ENCODE results near the gene SDR9C7. TPM values are rescaled to one million over a fixed set of nuclear protein-coding genes. Genes with fewer than 3 reads are reported as not detected.
"Not testable (repeated sequence)": the region's sequence is repeated elsewhere in the genome, so short reads cannot be mapped to it uniquely, and the experiment has no call there.

The SDR9C7 gene
- not detected for polyA plus RNA-seq

- no peak within 1 kb of the TSS for H3K27ac ChIP-seq (ENCODE audit: low read depth, low read length)
- WGBS, 3 donors = 89 to 90% (median 89%) methylated on average over 15 of the region's 15 CpGs
Measured at GRCh38 chr12:56933826-56934625, at the start of gene SDR9C7. Gene SDR9C7 (minus strand): TSS chr12:56934408. CDS start chr12:56934261, 147 bp downstream.

GRCh38 chr12:56983386-56983785, 49.2 kb upstream of the SDR9C7 start:
- H3K27ac ChIP-seq (ENCODE audit: low read depth, low read length) = no peak overlapping the region
- 70 to 82% (median 78%) methylated on average over 4 of the region's 4 CpGs for WGBS, 3 donors

- not testable (repeated sequence) for H3K27ac ChIP-seq (ENCODE audit: low read depth, low read length)
- 71 to 96% (median 94%) methylated on average over 2 to 3 of the region's 3 CpGs for WGBS, 3 donors
Measured at GRCh38 chr12:56982578-56983236, 48.5 kb upstream of the SDR9C7 start.

GRCh38 chr12:56980941-56981530, 46.8 kb upstream of the SDR9C7 start:
- WGBS, 3 donors = 96 to 99% (median 98%) methylated on average over 4 of the region's 4 CpGs
- no peak overlapping the region for H3K27ac ChIP-seq (ENCODE audit: low read depth, low read length)

- 95 to 97% (median 96%) methylated on average over 6 of the region's 6 CpGs for WGBS, 3 donors
- H3K27ac ChIP-seq (ENCODE audit: low read depth, low read length) = no peak overlapping the region
Measured at GRCh38 chr12:56980268-56980667, 46.1 kb upstream of the SDR9C7 start.

GRCh38 chr12:56979628-56980027, 45.4 kb upstream of the SDR9C7 start:
- 93 to 100% (median 96%) methylated on average over 3 of the region's 3 CpGs for WGBS, 3 donors
- H3K27ac ChIP-seq (ENCODE audit: low read depth, low read length) = no peak overlapping the region

GRCh38 chr12:56978397-56979138, 44.4 kb upstream of the SDR9C7 start:
- WGBS, 3 donors = 79 to 80% (median 80%) methylated on average over 3 of the region's 3 CpGs

GRCh38 chr12:56977361-56977760, 43.2 kb upstream of the SDR9C7 start:
- 75 to 90% (median 85%) methylated on average over 3 to 4 of the region's 4 CpGs for WGBS, 3 donors

More at GRCh38 chr12:56978397-56979138, 44.4 kb upstream of the SDR9C7 start:
- H3K27ac ChIP-seq (ENCODE audit: low read depth, low read length) = no peak overlapping the region

GRCh38 chr12:56974224-56974623, 40.0 kb upstream of the SDR9C7 start:
- H3K27ac ChIP-seq (ENCODE audit: low read depth, low read length) = not testable (repeated sequence)
- 77 to 89% (median 82%) methylated on average over 3 of the region's 3 CpGs for WGBS, 3 donors

More at GRCh38 chr12:56977361-56977760, 43.2 kb upstream of the SDR9C7 start:
- H3K27ac ChIP-seq (ENCODE audit: low read depth, low read length) = not testable (repeated sequence)

GRCh38 chr12:56968910-56969309, 34.7 kb upstream of the SDR9C7 start:
- WGBS, 3 donors = 64 to 84% (median 71%) methylated on average over 6 of the region's 6 CpGs
- not testable (repeated sequence) for H3K27ac ChIP-seq (ENCODE audit: low read depth, low read length)

GRCh38 chr12:56965997-56966642, 31.9 kb upstream of the SDR9C7 start:
- not testable (repeated sequence) for H3K27ac ChIP-seq (ENCODE audit: low read depth, low read length)
- WGBS, 3 donors = 86 to 96% (median 95%) methylated on average over 15 of the region's 15 CpGs

GRCh38 chr12:56965124-56965523, 30.9 kb upstream of the SDR9C7 start:
- not testable (repeated sequence) for H3K27ac ChIP-seq (ENCODE audit: low read depth, low read length)
- 90 to 99% (median 94%) methylated on average over 3 to 4 of the region's 4 CpGs for WGBS, 3 donors

GRCh38 chr12:56963557-56963956, 29.3 kb upstream of the SDR9C7 start:
- not testable (repeated sequence) for H3K27ac ChIP-seq (ENCODE audit: low read depth, low read length)
- 96 to 100% methylated on average over 8 to 19 of the region's 27 CpGs; no CpG with 5 or more reads in 1 of the 3 donors for WGBS, 3 donors

GRCh38 chr12:56962247-56962646, 28.0 kb upstream of the SDR9C7 start:
- not testable (repeated sequence) for H3K27ac ChIP-seq (ENCODE audit: low read depth, low read length)
- WGBS, 3 donors = 48 to 52% (median 51%) methylated on average over 4 of the region's 4 CpGs

GRCh38 chr12:56958422-56958821, 24.2 kb upstream of the SDR9C7 start:
- no peak overlapping the region for H3K27ac ChIP-seq (ENCODE audit: low read depth, low read length)
- 76 to 85% (median 78%) methylated on average over 2 of the region's 2 CpGs for WGBS, 3 donors

- WGBS, 3 donors = 87 to 95% (median 92%) methylated on average over 10 of the region's 10 CpGs
- H3K27ac ChIP-seq (ENCODE audit: low read depth, low read length) = no peak within 1 kb of the TSS
Measured at GRCh38 chr12:56957229-56958052, 23.2 kb upstream of the SDR9C7 start, which contains the start of gene RDH16. Gene RDH16 (minus strand): TSS chr12:56957608. CDS start chr12:56957462, 146 bp downstream.

- no peak overlapping the region for H3K27ac ChIP-seq (ENCODE audit: low read depth, low read length)
- whole genome bisulfite sequencing, 3 donors = 55 to 62% (median 60%) methylated on average over 2 of the region's 2 CpGs
Measured at GRCh38 chr12:56955631-56956256, 21.5 kb upstream of the SDR9C7 start.

Data from adipose tissue (tissue), 3 donors.